Nephron progenitor cell (in vitro differentiated cells): Measurements from ENCODE around the gene IGSF6.

ENCODE experiments used
- DNase-seq: peaks from one replicate; pipeline ENCODE4 v3.0.0; 2021
- H3K27ac Mint-ChIP-seq: 2 replicates; pipeline ENCODE4 v1.8.0; 2021; ENCODE audit warnings: mild to moderate bottlenecking, moderate library complexity, mixed read lengths
- H3K27me3 Mint-ChIP-seq: 2 replicates; pipeline ENCODE4 v1.8.0; 2021; ENCODE audit warnings: mild to moderate bottlenecking, low read depth, mixed read lengths; ENCODE audit not compliant: poor library complexity
- H3K36me3 Mint-ChIP-seq: 2 replicates; pipeline ENCODE4 v1.8.0; 2021; ENCODE audit warnings: low read depth, mixed read lengths
- H3K4me1 Mint-ChIP-seq: 2 replicates; pipeline ENCODE4 v1.8.0; 2021; ENCODE audit warnings: mixed read lengths
- H3K4me3 Mint-ChIP-seq: 2 replicates; pipeline ENCODE4 v1.8.0; 2021; ENCODE audit warnings: mild to moderate bottlenecking, moderate library complexity, mixed read lengths
- H3K9me3 Mint-ChIP-seq: 2 replicates; pipeline ENCODE4 v1.8.0; 2021; ENCODE audit warnings: mild to moderate bottlenecking, moderate library complexity, mixed read lengths
- TF ChIP-seq, protein P1 (sequence below): fragments of 200-600 bp; sonication (generic); IDR thresholded peaks from 2 replicates; pipeline ENCODE4 v1.5.0; 2021; ENCODE audit warnings: antibody characterized with exemption

IGSF6 gene

DNA sequence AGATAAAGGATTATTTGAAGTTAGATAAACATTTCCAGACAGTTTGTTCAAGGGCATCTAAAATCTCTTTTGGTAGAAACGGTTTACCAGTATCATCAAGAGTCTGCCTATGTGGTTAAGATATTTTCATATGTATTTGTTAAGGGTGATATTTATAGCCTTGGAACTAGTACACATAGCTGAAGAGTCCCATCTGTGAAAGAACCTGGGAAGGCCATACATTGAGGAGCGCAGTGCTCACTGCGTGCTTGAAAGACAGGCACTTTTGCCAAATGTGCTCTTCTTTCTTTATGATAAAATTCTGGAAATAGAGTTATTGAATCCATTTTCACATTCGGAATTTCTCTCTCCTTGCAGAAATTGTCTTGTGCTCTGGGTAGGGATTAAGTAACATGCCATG is 7.7 kb downstream of the IGSF6 start:
- peaks cover 8% of the 10 kb centered on the region for H3K36me3 Mint-ChIP-seq
- no peak for DNase-seq
- no peaks in the 10 kb centered on the region for H3K9me3 Mint-ChIP-seq
- no peak overlapping the region for H3K4me3 Mint-ChIP-seq
- H3K27me3 Mint-ChIP-seq, result no peaks in the 10 kb centered on the region
- H3K4me1 Mint-ChIP-seq, result peaks cover 9% of the 10 kb centered on the region
- TF ChIP-seq, protein P1, sequence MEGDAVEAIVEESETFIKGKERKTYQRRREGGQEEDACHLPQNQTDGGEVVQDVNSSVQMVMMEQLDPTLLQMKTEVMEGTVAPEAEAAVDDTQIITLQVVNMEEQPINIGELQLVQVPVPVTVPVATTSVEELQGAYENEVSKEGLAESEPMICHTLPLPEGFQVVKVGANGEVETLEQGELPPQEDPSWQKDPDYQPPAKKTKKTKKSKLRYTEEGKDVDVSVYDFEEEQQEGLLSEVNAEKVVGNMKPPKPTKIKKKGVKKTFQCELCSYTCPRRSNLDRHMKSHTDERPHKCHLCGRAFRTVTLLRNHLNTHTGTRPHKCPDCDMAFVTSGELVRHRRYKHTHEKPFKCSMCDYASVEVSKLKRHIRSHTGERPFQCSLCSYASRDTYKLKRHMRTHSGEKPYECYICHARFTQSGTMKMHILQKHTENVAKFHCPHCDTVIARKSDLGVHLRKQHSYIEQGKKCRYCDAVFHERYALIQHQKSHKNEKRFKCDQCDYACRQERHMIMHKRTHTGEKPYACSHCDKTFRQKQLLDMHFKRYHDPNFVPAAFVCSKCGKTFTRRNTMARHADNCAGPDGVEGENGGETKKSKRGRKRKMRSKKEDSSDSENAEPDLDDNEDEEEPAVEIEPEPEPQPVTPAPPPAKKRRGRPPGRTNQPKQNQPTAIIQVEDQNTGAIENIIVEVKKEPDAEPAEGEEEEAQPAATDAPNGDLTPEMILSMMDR, result no peak
- no peak overlapping the region for H3K27ac Mint-ChIP-seq

DNA sequence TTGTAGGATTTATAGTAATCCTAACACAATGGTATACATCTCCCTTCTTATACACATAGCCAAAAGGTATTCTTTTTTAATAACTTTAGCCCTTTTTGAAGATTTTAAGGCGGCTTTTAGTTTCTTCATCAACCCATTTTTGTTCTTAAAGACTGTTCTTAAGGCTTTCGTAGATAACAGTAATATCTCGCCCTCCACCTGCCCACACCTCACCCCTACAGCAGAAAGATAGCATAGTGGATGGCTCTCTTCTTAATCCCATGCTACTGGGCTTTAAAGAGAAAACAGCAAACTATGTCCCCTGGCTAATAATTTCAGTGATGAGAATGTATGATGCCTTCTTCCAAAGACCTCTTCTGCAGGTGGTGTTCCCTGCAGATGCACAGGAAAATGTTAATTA is 8.6 kb downstream of the IGSF6 start:
- Mint-ChIP-seq H3K4me3 (no peak overlapping the region), H3K4me1 (peaks cover 9% of the 10 kb centered on the region), H3K36me3 (peaks cover 8% of the 10 kb centered on the region), H3K9me3 (no peaks in the 10 kb centered on the region), H3K27ac (peak overlapping the region; percentile 26), H3K27me3 (no peaks in the 10 kb centered on the region)
- TF ChIP-seq, protein P1, result no peak
- no peak for DNase-seq

DNA sequence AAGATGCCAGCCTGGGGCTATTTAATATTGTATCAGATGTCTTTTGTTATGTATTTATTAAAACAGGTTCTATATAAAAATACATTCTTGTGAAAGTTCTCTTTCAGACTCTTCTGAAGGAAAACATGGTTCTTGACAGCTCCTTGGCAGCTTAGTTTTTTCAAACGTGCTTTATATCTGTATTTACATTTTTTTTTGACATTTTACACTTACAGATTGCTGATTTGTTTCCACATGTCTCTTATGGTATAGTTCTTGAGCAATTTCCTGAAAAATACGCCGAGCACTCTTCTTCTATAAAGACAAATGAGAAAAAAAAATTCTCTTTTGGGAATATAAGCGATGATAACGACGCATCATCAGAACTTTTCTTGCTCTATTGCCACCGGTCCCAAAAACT is 9.5 kb downstream of the IGSF6 start:
- Mint-ChIP-seq H3K4me3 (no peak overlapping the region), H3K4me1 (peaks cover 8% of the 10 kb centered on the region), H3K36me3 (peaks cover 8% of the 10 kb centered on the region), H3K9me3 (no peaks in the 10 kb centered on the region), H3K27me3 (no peaks in the 10 kb centered on the region), H3K27ac (no peak overlapping the region)
- no peak for DNase-seq
- TF ChIP-seq, protein P1, result no peak

DNA sequence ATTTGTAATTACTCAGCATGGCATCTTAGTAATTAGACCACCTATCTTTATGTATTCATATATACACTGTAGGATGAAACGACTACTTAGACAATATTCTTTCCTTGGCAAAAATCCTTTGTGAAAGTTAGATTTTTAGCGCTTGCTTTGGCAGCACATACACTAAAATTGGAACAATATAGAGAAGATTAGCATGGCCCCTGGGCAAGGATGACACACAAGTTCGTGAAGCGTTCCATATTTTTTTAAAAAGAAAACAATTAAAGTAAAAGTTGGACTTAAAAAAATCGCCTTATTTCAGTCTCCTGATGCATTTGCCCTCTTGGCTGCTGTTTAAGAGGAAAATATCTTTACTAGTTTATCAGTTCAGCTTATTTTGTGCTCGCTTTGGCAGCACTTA is 10.5 kb downstream of the IGSF6 start:
- no peak for DNase-seq
- Mint-ChIP-seq H3K4me3 (no peak overlapping the region), H3K36me3 (peaks cover 9% of the 10 kb centered on the region), H3K9me3 (no peaks in the 10 kb centered on the region), H3K27ac (no peak overlapping the region), H3K4me1 (peaks cover 1% of the 10 kb centered on the region), H3K27me3 (no peaks in the 10 kb centered on the region)
- TF ChIP-seq, protein P1, result no peak

DNA sequence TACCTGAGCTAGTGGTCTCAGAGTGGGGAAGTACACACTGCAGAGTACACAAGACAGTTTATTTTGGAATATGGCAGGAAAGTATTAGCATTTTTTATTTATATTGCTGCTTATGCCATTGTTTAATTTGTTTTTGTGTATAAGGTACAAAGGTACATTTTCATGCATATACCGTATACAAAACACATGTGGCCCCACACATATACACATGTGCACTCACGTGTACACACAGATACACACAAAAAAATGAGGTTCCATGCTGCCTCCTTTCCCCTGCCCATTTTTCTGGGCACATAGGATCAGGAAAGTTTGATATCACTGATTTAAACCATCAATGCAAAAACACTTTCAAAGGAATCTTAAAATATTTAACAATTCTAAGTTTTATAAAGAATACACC is 12.9 kb downstream of the IGSF6 start:
- Mint-ChIP-seq H3K9me3 (no peaks in the 10 kb centered on the region), H3K36me3 (peaks cover 29% of the 10 kb centered on the region), H3K4me1 (peaks cover 24% of the 10 kb centered on the region), H3K27ac (no peak overlapping the region), H3K4me3 (no peak overlapping the region), H3K27me3 (no peaks in the 10 kb centered on the region)
- DNase-seq, result no peak
- TF ChIP-seq, protein P1, result no peak

DNA sequence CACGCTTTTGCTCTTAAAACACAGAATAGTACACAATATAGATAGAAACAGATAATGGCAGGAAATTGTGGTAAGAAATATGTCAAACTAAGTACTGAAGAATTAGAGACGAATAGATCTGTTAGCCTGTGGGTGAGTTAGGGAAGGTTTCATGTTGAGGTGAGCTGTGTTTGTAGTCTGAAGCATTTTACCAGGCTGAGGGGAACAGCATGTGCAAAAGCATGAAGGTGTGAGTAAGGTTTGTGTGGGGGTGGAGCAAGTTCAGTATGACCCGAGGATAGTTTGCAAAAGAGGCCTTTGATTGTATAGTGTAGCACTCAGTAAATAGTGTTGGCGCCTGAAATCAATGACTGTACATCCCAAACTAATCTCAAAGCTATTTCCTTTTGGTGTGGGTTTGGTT is 13.8 kb downstream of the IGSF6 start:
- Mint-ChIP-seq H3K4me1 (peaks cover 29% of the 10 kb centered on the region), H3K27ac (no peak overlapping the region), H3K9me3 (no peaks in the 10 kb centered on the region), H3K4me3 (no peak overlapping the region), H3K27me3 (no peaks in the 10 kb centered on the region), H3K36me3 (peaks cover 35% of the 10 kb centered on the region)
- no peak for DNase-seq
- TF ChIP-seq, protein P1, result no peak
